Neural cell (in vitro differentiated cells): Measurements from ENCODE around the gene UVRAG.

ENCODE experiments used
- CTCF ChIP-seq: fragments of 450-650 bp; IDR thresholded peaks from 2 replicates; pipeline ENCODE4 v1.5.1; 2014; ENCODE audit warnings: antibody characterized with exemption, mild to moderate bottlenecking, moderate library complexity; ENCODE audit not compliant: poor library complexity, severe bottlenecking
- EP300 ChIP-seq: fragments of 450-650 bp; conservative IDR thresholded peaks from 2 replicates; pipeline ENCODE4 v1.6.1; 2014; ENCODE audit warnings: antibody characterized with exemption, mild to moderate bottlenecking, moderate library complexity; ENCODE audit not compliant: poor library complexity, severe bottlenecking
- EZH2 ChIP-seq: fragments of 200-600, 300-800 bp; shearing (Covaris generic), sonication (generic); IDR thresholded peaks from 2 replicates; pipeline ENCODE4 v1.6.1; 2014; ENCODE audit warnings: antibody characterized with exemption, low read length, borderline replicate concordance, mild to moderate bottlenecking; ENCODE audit not compliant: insufficient read depth, poor library complexity, severe bottlenecking
- POLR2AphosphoS5 ChIP-seq: IDR thresholded peaks from 2 replicates; pipeline ENCODE4 v1.6.1; 2012
- REST ChIP-seq: IDR thresholded peaks from 2 replicates; pipeline ENCODE4 v1.6.1; 2012; ENCODE audit warnings: borderline replicate concordance

GRCh38 chr11:75902631-75903030 lies 87.6 kb downstream of the UVRAG start:
- TF ChIP-seq CTCF (no peak), EP300 (no peak), EZH2 (no peak), REST (no peak), POLR2AphosphoS5 (no peak)
